ENCODE data around the gene CSNK2A2.

GRCh38 chr16:58157951-58158540 is 39.9 kb downstream of the CSNK2A2 start:
- TF ChIP-seq, protein P1, sequence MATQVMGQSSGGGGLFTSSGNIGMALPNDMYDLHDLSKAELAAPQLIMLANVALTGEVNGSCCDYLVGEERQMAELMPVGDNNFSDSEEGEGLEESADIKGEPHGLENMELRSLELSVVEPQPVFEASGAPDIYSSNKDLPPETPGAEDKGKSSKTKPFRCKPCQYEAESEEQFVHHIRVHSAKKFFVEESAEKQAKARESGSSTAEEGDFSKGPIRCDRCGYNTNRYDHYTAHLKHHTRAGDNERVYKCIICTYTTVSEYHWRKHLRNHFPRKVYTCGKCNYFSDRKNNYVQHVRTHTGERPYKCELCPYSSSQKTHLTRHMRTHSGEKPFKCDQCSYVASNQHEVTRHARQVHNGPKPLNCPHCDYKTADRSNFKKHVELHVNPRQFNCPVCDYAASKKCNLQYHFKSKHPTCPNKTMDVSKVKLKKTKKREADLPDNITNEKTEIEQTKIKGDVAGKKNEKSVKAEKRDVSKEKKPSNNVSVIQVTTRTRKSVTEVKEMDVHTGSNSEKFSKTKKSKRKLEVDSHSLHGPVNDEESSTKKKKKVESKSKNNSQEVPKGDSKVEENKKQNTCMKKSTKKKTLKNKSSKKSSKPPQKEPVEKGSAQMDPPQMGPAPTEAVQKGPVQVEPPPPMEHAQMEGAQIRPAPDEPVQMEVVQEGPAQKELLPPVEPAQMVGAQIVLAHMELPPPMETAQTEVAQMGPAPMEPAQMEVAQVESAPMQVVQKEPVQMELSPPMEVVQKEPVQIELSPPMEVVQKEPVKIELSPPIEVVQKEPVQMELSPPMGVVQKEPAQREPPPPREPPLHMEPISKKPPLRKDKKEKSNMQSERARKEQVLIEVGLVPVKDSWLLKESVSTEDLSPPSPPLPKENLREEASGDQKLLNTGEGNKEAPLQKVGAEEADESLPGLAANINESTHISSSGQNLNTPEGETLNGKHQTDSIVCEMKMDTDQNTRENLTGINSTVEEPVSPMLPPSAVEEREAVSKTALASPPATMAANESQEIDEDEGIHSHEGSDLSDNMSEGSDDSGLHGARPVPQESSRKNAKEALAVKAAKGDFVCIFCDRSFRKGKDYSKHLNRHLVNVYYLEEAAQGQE (IDR thresholded peaks at IDR 0.05; ENCODE audit: borderline replicate concordance), result no peak
- no peak for TF ChIP-seq EZH2 (IDR thresholded peaks at IDR 0.05; ENCODE audit: borderline replicate concordance, insufficient read depth, low read length, poor library complexity, severe bottlenecking)
- no peak for TF ChIP-seq POLR2AphosphoS5 (IDR thresholded peaks at IDR 0.05)
- no peak for TF ChIP-seq EP300 (conservative IDR thresholded peaks at IDR 0.05; ENCODE audit: poor library complexity, severe bottlenecking)
- TF ChIP-seq, protein P2, sequence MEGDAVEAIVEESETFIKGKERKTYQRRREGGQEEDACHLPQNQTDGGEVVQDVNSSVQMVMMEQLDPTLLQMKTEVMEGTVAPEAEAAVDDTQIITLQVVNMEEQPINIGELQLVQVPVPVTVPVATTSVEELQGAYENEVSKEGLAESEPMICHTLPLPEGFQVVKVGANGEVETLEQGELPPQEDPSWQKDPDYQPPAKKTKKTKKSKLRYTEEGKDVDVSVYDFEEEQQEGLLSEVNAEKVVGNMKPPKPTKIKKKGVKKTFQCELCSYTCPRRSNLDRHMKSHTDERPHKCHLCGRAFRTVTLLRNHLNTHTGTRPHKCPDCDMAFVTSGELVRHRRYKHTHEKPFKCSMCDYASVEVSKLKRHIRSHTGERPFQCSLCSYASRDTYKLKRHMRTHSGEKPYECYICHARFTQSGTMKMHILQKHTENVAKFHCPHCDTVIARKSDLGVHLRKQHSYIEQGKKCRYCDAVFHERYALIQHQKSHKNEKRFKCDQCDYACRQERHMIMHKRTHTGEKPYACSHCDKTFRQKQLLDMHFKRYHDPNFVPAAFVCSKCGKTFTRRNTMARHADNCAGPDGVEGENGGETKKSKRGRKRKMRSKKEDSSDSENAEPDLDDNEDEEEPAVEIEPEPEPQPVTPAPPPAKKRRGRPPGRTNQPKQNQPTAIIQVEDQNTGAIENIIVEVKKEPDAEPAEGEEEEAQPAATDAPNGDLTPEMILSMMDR (IDR thresholded peaks at IDR 0.05; ENCODE audit: poor library complexity, severe bottlenecking), result no peak
- no peak for TF ChIP-seq SMC3 (conservative IDR thresholded peaks at IDR 0.05; ENCODE audit: poor library complexity)
- no peak for TF ChIP-seq RAD21 (conservative IDR thresholded peaks at IDR 0.05)
- no peak for TF ChIP-seq TAF1 (IDR thresholded peaks at IDR 0.05; ENCODE audit: low read depth)

All from neural cell (in vitro differentiated cells).